ENCODE data around the gene CHI3L1.

Gene CHI3L1

DNA sequence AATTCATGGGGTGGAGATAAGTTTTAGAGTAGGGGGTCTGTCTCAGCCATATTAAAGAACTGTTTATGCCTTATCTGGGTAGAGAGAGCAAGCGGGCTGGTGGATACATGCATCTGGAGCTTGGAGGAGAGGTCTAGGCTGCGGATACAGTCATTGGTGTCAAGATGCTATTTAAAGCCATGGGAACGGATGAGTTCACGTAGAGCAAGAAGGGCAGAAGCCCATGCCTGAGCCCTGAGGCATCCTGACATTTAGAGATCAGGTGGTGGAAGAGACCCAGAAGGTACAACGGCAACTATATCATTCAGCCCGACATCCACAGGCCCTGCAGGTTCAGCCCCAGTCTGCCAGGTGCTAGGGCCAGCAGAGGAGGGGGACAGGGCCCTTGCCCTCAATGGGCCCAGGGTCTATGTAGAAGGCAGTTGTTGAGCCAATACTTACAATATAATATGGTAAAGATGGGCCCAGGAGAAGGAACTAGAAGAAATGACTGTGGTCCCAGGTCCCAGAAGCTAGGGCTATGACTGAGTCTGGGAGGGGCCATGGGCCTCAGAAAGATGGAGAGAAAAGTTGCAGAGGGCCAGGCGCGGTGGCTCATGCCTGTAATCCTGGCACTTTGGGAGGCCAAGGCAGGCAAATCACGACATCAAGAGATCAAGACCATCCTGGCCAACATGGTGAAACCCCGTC lies 15.2 kb upstream of the CHI3L1 start:
- Histone ChIP-seq H3K18ac (ENCODE audit: low read length) (no peak overlapping the region), H3K27ac (ENCODE audit: low read depth, low read length) (no peak overlapping the region), H3K4ac (ENCODE audit: low read depth, low read length) (no peak overlapping the region), H3K4me3 (ENCODE audit: low read length) (no peak overlapping the region), H4K8ac (ENCODE audit: low read depth, low read length) (no peak overlapping the region), H3K36me3 (ENCODE audit: control insufficient read depth, insufficient read depth, low read length) (no peaks in the 10 kb centered on the region), H3K4me2 (ENCODE audit: low read length) (no peak overlapping the region), H2AK5ac (ENCODE audit: low read length) (no peak overlapping the region), H2BK15ac (replicated peaks; ENCODE audit: low read depth) (no peak overlapping the region), H2BK120ac (ENCODE audit: low read depth, low read length) (no peak overlapping the region), H2BK5ac (ENCODE audit: low read length) (no peak overlapping the region), H4K5ac (ENCODE audit: low read length) (no peak overlapping the region), H3K23ac (ENCODE audit: low read length) (no peak overlapping the region), H3K4me1 (ENCODE audit: control insufficient read depth, low read depth, low read length) (peaks cover 4% of the 10 kb centered on the region), H3K79me1 (ENCODE audit: low read length) (no peaks in the 10 kb centered on the region), H3K56ac (ENCODE audit: low read length) (no peak overlapping the region), H3K79me2 (ENCODE audit: control insufficient read depth, insufficient read depth, low read length) (no peaks in the 10 kb centered on the region), H3K9ac (ENCODE audit: low read length) (no peak overlapping the region), H3K27me3 (ENCODE audit: insufficient read depth, low read length, poor library complexity) (no peaks in the 10 kb centered on the region)
- DNase-seq, result no peak
- WGBS (ENCODE audit: extremely low coverage, insufficient coverage, low lambda C conversion rate), result no CpG with 5 or more reads among the region's 10 CpGs

- Histone ChIP-seq H3K9ac (ENCODE audit: low read length) (no peak overlapping the region), H2BK15ac (replicated peaks; ENCODE audit: low read depth) (no peak overlapping the region), H3K79me1 (ENCODE audit: low read length) (no peaks in the 10 kb centered on the region), H3K79me2 (ENCODE audit: control insufficient read depth, insufficient read depth, low read length) (no peaks in the 10 kb centered on the region), H2BK5ac (ENCODE audit: low read length) (no peak overlapping the region), H2BK120ac (ENCODE audit: low read depth, low read length) (no peak overlapping the region), H2AK5ac (ENCODE audit: low read length) (no peak overlapping the region), H3K23ac (ENCODE audit: low read length) (no peak overlapping the region), H4K8ac (ENCODE audit: low read depth, low read length) (no peak overlapping the region), H3K18ac (ENCODE audit: low read length) (no peak overlapping the region), H3K4me3 (ENCODE audit: low read length) (no peak overlapping the region), H3K27me3 (ENCODE audit: insufficient read depth, low read length, poor library complexity) (no peaks in the 10 kb centered on the region), H3K4me1 (ENCODE audit: control insufficient read depth, low read depth, low read length) (peaks cover 4% of the 10 kb centered on the region), H3K27ac (ENCODE audit: low read depth, low read length) (no peak overlapping the region), H3K56ac (ENCODE audit: low read length) (no peak overlapping the region), H3K4ac (ENCODE audit: low read depth, low read length) (no peak overlapping the region), H4K5ac (ENCODE audit: low read length) (no peak overlapping the region), H3K4me2 (ENCODE audit: low read length) (no peak overlapping the region), H3K36me3 (ENCODE audit: control insufficient read depth, insufficient read depth, low read length) (no peaks in the 10 kb centered on the region)
- WGBS (ENCODE audit: extremely low coverage, insufficient coverage, low lambda C conversion rate), result no CpG with 5 or more reads among the region's 1 CpG
- DNase-seq, result no peak
Observed at GRCh38 chr1:203200916-203201315, 14.4 kb upstream of the CHI3L1 start.

DNA sequence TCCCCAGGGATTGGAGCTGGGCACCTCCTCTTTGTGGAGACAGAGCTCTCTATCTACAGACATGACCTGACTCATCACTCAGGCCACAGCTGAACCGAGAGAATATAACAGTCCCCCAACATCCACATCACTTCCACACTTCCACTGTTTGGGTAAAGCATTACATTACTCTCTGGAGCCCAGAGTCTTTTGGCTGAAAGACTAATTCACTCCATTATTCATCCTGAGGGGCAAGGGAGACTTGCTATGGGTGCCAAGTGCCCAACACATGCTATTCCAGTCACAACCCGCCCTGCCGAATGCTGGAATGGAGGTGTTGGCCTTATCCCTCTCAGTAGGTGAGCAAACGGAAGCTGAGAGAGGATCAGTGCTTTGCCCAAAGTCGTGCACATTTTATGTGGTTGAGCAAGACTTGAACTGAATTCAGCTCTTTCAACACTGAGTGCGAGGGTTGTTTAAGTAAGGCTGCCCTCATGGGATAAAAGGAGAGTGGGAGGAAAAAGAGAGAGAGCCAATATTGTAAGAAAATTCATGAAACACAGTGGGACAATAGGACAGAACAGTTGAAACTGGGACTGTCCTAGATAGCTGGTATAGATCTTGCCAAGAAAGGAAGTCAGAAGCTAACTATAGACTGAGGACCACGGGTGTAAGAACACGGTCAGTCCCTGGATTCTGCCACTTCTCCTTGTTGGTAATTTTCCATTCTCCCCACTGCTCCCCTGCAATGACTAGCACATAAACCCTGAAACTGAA lies 13.5 kb upstream of the CHI3L1 start:
- Histone ChIP-seq H3K79me1 (ENCODE audit: low read length) (no peaks in the 10 kb centered on the region), H3K23ac (ENCODE audit: low read length) (no peak overlapping the region), H3K4me2 (ENCODE audit: low read length) (no peak overlapping the region), H3K27me3 (ENCODE audit: insufficient read depth, low read length, poor library complexity) (no peaks in the 10 kb centered on the region), H4K8ac (ENCODE audit: low read depth, low read length) (no peak overlapping the region), H3K18ac (ENCODE audit: low read length) (no peak overlapping the region), H2BK5ac (ENCODE audit: low read length) (no peak overlapping the region), H3K79me2 (ENCODE audit: control insufficient read depth, insufficient read depth, low read length) (no peaks in the 10 kb centered on the region), H2BK15ac (replicated peaks; ENCODE audit: low read depth) (no peak overlapping the region), H3K36me3 (ENCODE audit: control insufficient read depth, insufficient read depth, low read length) (no peaks in the 10 kb centered on the region), H2BK120ac (ENCODE audit: low read depth, low read length) (no peak overlapping the region), H2AK5ac (ENCODE audit: low read length) (no peak overlapping the region), H3K9ac (ENCODE audit: low read length) (no peak overlapping the region), H3K4me3 (ENCODE audit: low read length) (no peak overlapping the region), H3K4me1 (ENCODE audit: control insufficient read depth, low read depth, low read length) (peaks cover 4% of the 10 kb centered on the region), H4K5ac (ENCODE audit: low read length) (no peak overlapping the region), H3K27ac (ENCODE audit: low read depth, low read length) (no peak overlapping the region), H3K4ac (ENCODE audit: low read depth, low read length) (no peak overlapping the region), H3K56ac (ENCODE audit: low read length) (no peak overlapping the region)
- DNase-seq, result no peak
- WGBS (ENCODE audit: extremely low coverage, insufficient coverage, low lambda C conversion rate), result no CpG with 5 or more reads among the region's 8 CpGs

DNA sequence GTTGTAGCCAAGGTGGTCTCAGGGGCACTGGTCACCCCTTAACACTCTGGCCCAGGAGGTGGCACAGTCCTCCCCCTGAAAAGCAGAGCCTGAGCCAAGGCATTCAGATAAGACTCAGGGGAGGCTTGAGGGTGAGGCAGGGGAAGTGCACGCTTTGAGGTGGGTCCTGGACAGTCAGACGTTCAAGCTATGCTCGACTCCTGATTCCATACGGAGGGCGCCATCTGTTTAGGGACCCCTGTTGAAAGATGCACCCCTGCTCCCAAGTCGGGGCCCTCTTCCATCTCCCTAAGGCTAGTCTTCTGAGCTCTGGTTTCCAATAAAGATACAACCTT lies 12.9 kb upstream of the CHI3L1 start:
- Histone ChIP-seq H3K9ac (ENCODE audit: low read length) (no peak overlapping the region), H3K4me2 (ENCODE audit: low read length) (no peak overlapping the region)

DNA sequence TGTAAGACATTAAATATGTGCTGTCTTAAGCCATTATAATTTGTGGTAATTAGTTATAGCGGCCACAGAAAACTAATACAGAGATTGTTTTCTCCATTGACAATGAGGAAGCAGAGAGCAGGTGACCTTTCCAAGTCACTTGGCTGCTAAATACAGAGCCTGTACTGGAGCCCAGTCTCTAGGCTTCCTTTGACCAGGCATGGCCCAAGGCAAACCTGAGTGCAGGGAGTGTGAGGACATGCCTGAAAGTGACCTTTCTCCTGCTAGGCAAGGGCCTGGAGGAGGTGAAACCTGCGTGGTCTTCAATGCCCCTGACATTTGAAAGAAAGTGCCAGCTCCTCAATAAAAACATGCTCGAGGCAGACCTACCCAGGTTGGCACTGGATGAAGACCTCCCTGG lies 12.5 kb upstream of the CHI3L1 start:
- Histone ChIP-seq H3K4me2 (ENCODE audit: low read length) (no peak overlapping the region), H3K79me2 (ENCODE audit: control insufficient read depth, insufficient read depth, low read length) (no peaks in the 10 kb centered on the region), H3K79me1 (ENCODE audit: low read length) (no peaks in the 10 kb centered on the region), H2BK15ac (replicated peaks; ENCODE audit: low read depth) (no peak overlapping the region), H3K36me3 (ENCODE audit: control insufficient read depth, insufficient read depth, low read length) (no peaks in the 10 kb centered on the region), H3K23ac (ENCODE audit: low read length) (no peak overlapping the region), H3K27ac (ENCODE audit: low read depth, low read length) (no peak overlapping the region), H3K9ac (ENCODE audit: low read length) (no peak overlapping the region), H4K8ac (ENCODE audit: low read depth, low read length) (no peak overlapping the region), H3K4me3 (ENCODE audit: low read length) (no peak overlapping the region), H2BK5ac (ENCODE audit: low read length) (no peak overlapping the region), H2BK120ac (ENCODE audit: low read depth, low read length) (no peak overlapping the region), H3K4me1 (ENCODE audit: control insufficient read depth, low read depth, low read length) (peaks cover 4% of the 10 kb centered on the region), H2AK5ac (ENCODE audit: low read length) (no peak overlapping the region), H4K5ac (ENCODE audit: low read length) (no peak overlapping the region), H3K4ac (ENCODE audit: low read depth, low read length) (no peak overlapping the region), H3K27me3 (ENCODE audit: insufficient read depth, low read length, poor library complexity) (no peaks in the 10 kb centered on the region), H3K56ac (ENCODE audit: low read length) (no peak overlapping the region), H3K18ac (ENCODE audit: low read length) (no peak overlapping the region)
- no peak for DNase-seq
- no CpG with 5 or more reads among the region's 3 CpGs for WGBS (ENCODE audit: extremely low coverage, insufficient coverage, low lambda C conversion rate)

More for the DNA sequence above, 12.9 kb upstream of the CHI3L1 start:
- Histone ChIP-seq H3K36me3 (ENCODE audit: control insufficient read depth, insufficient read depth, low read length) (no peaks in the 10 kb centered on the region), H3K79me2 (ENCODE audit: control insufficient read depth, insufficient read depth, low read length) (no peaks in the 10 kb centered on the region), H3K23ac (ENCODE audit: low read length) (no peak overlapping the region), H2BK5ac (ENCODE audit: low read length) (no peak overlapping the region), H3K56ac (ENCODE audit: low read length) (no peak overlapping the region), H3K4ac (ENCODE audit: low read depth, low read length) (no peak overlapping the region), H3K4me1 (ENCODE audit: control insufficient read depth, low read depth, low read length) (peaks cover 4% of the 10 kb centered on the region), H2BK15ac (replicated peaks; ENCODE audit: low read depth) (no peak overlapping the region), H4K5ac (ENCODE audit: low read length) (no peak overlapping the region), H3K27me3 (ENCODE audit: insufficient read depth, low read length, poor library complexity) (no peaks in the 10 kb centered on the region), H4K8ac (ENCODE audit: low read depth, low read length) (no peak overlapping the region), H3K79me1 (ENCODE audit: low read length) (no peaks in the 10 kb centered on the region), H2AK5ac (ENCODE audit: low read length) (no peak overlapping the region), H2BK120ac (ENCODE audit: low read depth, low read length) (no peak overlapping the region), H3K27ac (ENCODE audit: low read depth, low read length) (no peak overlapping the region), H3K18ac (ENCODE audit: low read length) (no peak overlapping the region), H3K4me3 (ENCODE audit: low read length) (no peak overlapping the region)
- whole genome bisulfite sequencing (ENCODE audit: extremely low coverage, insufficient coverage, low lambda C conversion rate), result no CpG with 5 or more reads among the region's 6 CpGs
- no peak for DNase-seq
